Testis (tissue), 3 donors: ENCODE data around the gene MOXD1. TPM values are rescaled to one million over a fixed set of nuclear protein-coding genes. Genes with fewer than 3 reads are reported as not detected.

Experiments used
- DNase-seq: peaks from one replicate; pipeline ENCODE4 v3.0.0-alpha.2; 2019
- H3K27ac ChIP-seq, 2 donors: fragments of 200-600 bp; sonication (generic); one replicate each; pipeline ENCODE4 v1.5.1; 2019
- H3K27me3 ChIP-seq: fragments of 200-600 bp; sonication (generic); one replicate; pipeline ENCODE4 v1.5.1; 2019
- H3K36me3 ChIP-seq: fragments of 200-600 bp; sonication (generic); one replicate; pipeline ENCODE4 v1.5.1; 2017; ENCODE audit warnings: low read depth; ENCODE audit errors: missing control alignments
- H3K4me1 ChIP-seq: fragments of 200-600 bp; sonication (generic); one replicate; pipeline ENCODE4 v1.5.1; 2019
- H3K4me3 ChIP-seq, 2 donors: fragments of 200-600 bp; sonication (generic); one replicate each; pipeline ENCODE4 v1.5.1; 2017 to 2019
- H3K9me3 ChIP-seq: fragments of 200-600 bp; sonication (generic); one replicate; pipeline ENCODE4 v1.5.1; 2017
- POLR2A ChIP-seq: fragments of 450-650 bp; IDR thresholded peaks from one replicate; pipeline ENCODE4 v1.6.1; 2017; ENCODE audit warnings: antibody characterized with exemption, mild to moderate bottlenecking, moderate library complexity
- WGBS, 2 donors: methylation state at CpG; one replicate each; pipeline ENCODE4 v1.1.5; 2018; 5-methylcytosine and 5-hydroxymethylcytosine counted together
- intact Hi-C: fragments of 100-400 bp; cut with DNase I; formaldehyde crosslinking; loops from one replicate; pipeline ENCODE4 v1.15.1; 2023; ENCODE audit warnings: low total_unique reads
- polyA plus RNA-seq: library from polyadenylated mRNA; stranded (reverse); fragments of 350-450 nt; fragmentation: Illumina TruSeq; extraction: RNeasy Lipid Tissue Mini Kit (QIAGEN cat#74804); gene quantifications from one replicate; pipeline ENCODE4 v1.2.3, GENCODE V29; 2014; ENCODE audit warnings: low read depth, low replicate concordance; ENCODE audit not compliant: insufficient read depth
- total RNA-seq, 2 donors: library from RNA; depleted of rRNA; stranded (reverse); fragments of >200 nt; gene quantifications; one replicate each; pipeline ENCODE4 v1.2.3, GENCODE V29; 2016
- TF ChIP-seq, protein P1 (sequence below), 3 experiments: fragments of 450-650 bp in 2 of 3; fragments of 200-600 bp in 1 of 3; sonication (generic) in 1 of 3; IDR thresholded peaks; one replicate each; pipeline ENCODE4 v1.5.1; 2016 to 2019; ENCODE audit warnings: antibody characterized with exemption in 3 of 3, mild to moderate bottlenecking in 2 of 3, moderate library complexity in 1 of 3

The MOXD1 gene
- total and polyA plus RNA-seq, 3 donors from 2014 or later, result 3.1 to 8.6 (median 7.4) TPM

DNA sequence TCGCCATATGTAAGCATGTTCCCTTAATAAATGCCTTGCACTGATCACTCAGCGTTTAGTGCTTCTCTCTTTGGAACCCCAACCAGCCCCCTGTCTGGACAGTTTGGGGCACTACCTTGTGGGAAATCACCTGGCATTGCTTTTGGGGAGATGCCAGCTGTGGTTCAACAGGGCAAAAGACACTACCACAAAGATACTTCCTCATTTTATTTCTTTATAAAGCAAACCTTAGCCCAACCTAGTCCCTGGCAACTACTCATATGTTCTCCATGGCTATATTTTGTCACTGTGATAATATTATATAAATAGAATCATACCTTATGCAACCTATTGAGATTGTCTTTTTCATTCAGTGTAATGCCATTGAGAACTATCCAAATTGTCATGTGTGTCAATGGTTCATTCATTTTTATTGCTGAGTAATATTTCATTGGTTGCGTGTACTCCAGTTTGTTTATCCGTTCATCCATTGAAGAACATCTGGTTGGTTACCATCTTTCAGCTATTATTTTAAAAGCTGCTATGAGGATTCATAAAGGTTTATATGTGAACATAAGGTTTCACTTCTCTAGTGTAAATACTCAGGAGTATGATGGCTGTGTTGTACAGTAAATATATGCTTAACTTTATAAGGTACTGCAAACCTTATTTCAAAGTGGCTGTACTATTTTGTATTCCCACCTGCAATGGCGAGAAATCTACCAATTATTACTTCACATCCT is 114.8 kb downstream of the MOXD1 start:
- Histone ChIP-seq H3K4me3 (no peak overlapping the region), H3K27me3 (no peaks in the 10 kb centered on the region), H3K27ac (no peak overlapping the region), H3K36me3 (no peaks in the 10 kb centered on the region), H3K4me1 (no peaks in the 10 kb centered on the region), H3K9me3 (no peaks in the 10 kb centered on the region)
- no peak for DNase-seq
- intact Hi-C loops, result no loop called here
- TF ChIP-seq, protein P1, sequence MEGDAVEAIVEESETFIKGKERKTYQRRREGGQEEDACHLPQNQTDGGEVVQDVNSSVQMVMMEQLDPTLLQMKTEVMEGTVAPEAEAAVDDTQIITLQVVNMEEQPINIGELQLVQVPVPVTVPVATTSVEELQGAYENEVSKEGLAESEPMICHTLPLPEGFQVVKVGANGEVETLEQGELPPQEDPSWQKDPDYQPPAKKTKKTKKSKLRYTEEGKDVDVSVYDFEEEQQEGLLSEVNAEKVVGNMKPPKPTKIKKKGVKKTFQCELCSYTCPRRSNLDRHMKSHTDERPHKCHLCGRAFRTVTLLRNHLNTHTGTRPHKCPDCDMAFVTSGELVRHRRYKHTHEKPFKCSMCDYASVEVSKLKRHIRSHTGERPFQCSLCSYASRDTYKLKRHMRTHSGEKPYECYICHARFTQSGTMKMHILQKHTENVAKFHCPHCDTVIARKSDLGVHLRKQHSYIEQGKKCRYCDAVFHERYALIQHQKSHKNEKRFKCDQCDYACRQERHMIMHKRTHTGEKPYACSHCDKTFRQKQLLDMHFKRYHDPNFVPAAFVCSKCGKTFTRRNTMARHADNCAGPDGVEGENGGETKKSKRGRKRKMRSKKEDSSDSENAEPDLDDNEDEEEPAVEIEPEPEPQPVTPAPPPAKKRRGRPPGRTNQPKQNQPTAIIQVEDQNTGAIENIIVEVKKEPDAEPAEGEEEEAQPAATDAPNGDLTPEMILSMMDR (IDR thresholded peaks at IDR 0.05), result no peak
- TF ChIP-seq POLR2A, result no peak
- WGBS, 2 donors, result 80 to 85% methylated on average over 5 of the region's 5 CpGs

DNA sequence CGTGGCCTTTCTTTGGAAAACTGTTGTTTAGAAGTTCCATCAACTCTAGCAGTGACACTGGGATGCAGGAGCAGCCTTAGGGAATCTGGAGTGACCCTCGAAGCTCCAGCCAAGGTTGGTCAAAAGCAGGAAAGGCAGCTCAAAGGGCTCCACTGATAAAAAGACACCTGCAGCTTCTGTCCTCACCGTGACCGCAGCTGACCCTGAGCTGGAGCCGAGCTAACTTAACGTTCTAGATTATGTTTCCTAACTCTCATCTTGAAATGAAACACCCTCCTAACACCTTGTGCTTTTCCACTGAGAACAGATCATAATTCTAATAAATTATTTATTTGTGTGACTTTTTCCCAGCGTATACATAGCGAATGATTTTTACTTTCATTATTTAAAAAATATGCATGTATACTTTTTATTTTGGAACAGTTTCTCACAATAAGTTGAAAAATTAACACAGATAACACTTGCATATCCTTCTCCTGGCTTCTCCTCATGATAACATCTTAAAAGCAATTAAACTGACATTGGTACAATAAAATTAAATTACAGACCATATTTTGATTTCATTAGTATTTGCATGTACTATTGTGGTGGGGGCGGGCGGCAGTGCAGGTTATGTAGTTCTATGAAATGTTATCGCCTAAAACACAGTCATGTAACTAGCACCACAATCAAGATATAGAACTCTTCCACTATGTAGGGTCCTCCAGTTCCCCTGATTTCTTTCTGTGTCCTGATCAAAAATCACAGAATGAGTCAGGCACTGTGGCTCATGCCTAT is 116.1 kb downstream of the MOXD1 start:
- no peaks in the 10 kb centered on the region for H3K27me3 ChIP-seq
- no peaks in the 10 kb centered on the region for H3K4me1 ChIP-seq
- TF ChIP-seq, protein P1 (IDR thresholded peaks at IDR 0.05), result no peak
- no peak for TF ChIP-seq POLR2A
- 85 to 87% methylated on average over 11 of the region's 11 CpGs for WGBS, 2 donors
- no peak overlapping the region for H3K4me3 ChIP-seq
- intact Hi-C loops, result no loop called here
- H3K9me3 ChIP-seq, result no peaks in the 10 kb centered on the region
- no peak for DNase-seq
- H3K27ac ChIP-seq, result no peak overlapping the region
- no peaks in the 10 kb centered on the region for H3K36me3 ChIP-seq

DNA sequence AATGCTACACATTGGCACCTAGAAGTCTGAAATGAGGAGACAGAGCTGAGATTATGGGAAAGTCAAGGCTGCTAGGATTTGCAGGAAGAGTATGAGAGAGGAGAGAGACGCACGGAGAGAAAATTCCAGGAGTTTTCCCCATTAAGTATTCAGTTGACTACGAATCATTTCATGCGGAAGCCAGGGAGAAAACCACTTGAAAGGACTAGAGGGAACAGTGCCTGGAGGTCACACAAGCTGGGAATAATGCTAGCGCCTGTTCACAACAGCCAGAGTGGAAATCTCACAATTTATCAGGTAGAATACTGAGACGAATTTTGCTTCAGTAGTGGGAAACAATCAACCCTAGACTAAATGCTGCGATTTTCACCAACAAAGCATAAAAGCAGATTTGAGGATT is 118.6 kb downstream of the MOXD1 start:
- H3K4me3 ChIP-seq, result no peak overlapping the region
- no peak for DNase-seq
- H3K27ac ChIP-seq, result no peak overlapping the region
- intact Hi-C loops, result no loop called here
- no peaks in the 10 kb centered on the region for H3K36me3 ChIP-seq
- H3K27me3 ChIP-seq, result no peaks in the 10 kb centered on the region
- 85 to 93% methylated on average over 7 of the region's 7 CpGs for WGBS, 2 donors
- H3K9me3 ChIP-seq, result no peaks in the 10 kb centered on the region
- no peak for TF ChIP-seq POLR2A
- TF ChIP-seq, protein P1 (IDR thresholded peaks at IDR 0.05), result no peak
- H3K4me1 ChIP-seq, result no peaks in the 10 kb centered on the region

DNA sequence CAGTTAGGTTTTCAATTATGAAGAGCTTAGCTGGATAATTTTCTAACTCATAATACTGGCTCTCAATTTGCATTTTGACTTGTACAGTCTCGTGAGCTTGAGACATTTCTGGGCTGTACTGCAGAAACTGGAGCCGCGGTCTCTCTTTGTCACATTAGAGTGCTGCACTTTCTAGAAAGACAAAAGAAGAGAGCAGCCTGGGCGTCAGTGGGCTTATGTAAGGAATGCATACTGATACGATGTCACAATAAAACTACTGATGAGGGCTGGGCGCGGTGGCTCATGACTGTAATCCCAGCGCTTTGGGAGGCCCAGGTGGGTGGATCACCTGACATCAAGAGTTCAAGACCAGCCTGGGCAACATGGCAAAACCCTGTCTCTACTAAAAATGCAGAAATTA is 120.8 kb downstream of the MOXD1 start:
- WGBS, 2 donors, result 56 to 80% methylated on average over 8 of the region's 8 CpGs
- Histone ChIP-seq H3K36me3 (no peaks in the 10 kb centered on the region), H3K4me1 (no peaks in the 10 kb centered on the region), H3K27ac (no peak overlapping the region), H3K4me3 (no peak overlapping the region), H3K27me3 (no peaks in the 10 kb centered on the region), H3K9me3 (no peaks in the 10 kb centered on the region)
- TF ChIP-seq POLR2A, result no peak
- TF ChIP-seq, protein P1 (IDR thresholded peaks at IDR 0.05), result no peak
- no peak for DNase-seq
- intact Hi-C loops, result no loop called here
